Effector CD8-positive, alpha-beta T cell (primary cell): ENCODE data around the gene SARM1.

Source experiments
- DNase-seq: peaks from one replicate; lab custom pipeline; 2025; lab: John Stamatoyannopoulos, UW

SARM1 gene

DNA sequence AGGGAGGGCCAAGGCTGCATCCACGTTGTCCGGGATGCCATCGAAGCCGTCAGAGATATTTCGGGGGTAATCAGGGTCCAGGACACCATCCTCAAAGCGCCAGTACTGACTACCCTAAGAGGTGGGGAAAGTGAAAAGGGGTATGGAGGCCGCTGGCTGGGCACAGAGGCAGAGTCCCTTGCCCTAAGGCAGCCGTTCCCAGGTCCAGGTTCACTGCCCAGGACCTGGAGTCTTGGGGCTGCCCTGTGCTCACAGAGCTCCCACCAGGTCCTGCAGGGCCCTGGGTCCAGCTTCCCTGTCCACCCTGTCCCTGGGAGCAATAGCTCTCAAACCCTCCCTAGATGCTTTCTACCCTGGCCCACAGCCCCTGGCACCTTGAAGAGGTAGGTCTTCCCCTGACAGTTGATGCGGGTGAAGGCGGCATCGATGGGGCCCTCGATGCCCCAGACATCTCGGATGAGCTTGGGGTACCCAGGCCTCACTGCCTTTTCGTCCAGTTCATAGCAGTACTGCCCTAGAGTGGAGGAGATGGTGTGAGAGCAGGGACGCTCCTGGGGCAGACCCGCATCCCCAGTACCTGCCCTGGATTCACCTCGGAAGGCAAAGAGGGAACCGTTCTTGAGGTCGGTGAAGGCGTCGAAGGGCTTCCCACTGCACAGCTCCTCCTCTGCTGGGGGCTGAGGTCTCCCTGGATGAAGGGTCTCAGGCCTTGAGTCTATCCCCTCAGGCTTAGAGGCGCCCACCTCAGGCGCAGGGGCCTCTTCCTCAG, 2.4 kb upstream of the SARM1 start:
- DNase-seq = no peak

DNA sequence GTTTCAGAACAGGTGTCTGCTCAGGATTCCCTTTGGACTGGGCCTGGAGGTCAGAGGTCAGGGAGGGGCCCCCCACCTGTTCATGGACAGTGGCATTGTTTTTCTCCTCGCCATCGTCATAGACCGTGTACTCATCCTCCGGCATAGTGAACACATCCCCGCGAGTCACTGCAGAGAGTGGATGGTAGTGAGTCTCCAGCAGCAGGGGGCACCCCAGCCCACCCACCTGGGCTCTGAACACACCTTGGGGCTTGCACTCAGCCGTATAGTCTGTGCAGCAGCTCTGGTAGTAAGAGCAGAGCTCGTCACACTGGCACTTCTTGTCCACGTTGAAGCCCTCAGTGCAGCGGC, 1.8 kb upstream of the SARM1 start:
- DNase-seq = no peak

DNA sequence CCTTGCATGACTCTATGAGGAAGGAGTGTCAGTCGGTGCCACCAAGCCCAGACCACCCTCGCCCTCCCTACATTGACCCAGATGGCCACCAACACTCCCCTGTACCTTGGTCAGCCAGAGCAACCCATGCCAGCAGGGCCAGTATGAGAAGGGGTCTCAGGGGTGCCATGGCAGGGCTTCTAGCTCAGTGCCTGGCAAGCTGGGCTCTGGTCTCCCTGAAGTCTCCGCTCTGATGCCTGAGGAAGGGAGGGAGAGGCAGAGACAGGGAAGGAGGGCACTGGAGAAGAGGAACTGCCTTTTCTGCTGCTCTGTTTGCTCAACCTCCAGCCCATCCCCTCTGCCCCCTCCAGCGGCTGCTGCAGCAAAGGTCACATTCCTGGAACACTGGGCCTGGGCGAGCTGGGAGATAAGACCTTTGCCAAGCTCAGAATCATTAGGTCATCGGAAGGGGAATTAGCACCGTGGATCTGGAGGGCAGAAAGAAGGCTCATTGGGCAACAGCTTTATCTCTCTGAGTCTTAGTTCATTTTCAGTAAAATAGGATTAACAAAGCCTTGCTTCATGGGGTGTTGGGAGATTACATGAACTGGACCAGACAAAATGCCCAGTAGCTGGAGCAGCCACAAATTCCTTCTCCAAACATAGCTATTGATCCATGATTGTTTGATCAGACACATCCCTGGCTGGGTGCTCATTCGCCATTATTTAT, 1.3 kb upstream of the SARM1 start, which contains the start of gene VTN:
VTN (minus strand) TSS at position 273 of the 709 bp plus-strand sequence; CDS start at position 169, 104 bp downstream.
- no peak for DNase-seq

DNA sequence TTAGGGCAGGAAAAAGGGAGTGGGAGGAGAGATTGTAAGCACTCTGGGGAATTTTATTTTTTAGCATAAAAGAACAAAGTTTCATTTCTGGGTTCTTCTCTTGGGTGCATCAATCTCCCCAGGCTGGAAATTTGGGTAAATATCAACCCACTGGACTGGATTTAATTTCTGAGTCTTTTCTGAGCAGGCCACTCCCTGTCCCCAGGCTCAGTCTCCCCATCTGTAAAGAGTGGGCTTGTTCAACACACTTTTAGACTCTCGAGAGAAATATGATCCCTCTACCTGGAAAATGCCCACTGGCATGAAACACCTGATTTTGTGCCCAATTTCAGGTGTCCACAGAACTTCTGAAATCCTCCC, 770 bp upstream of the SARM1 start:
- DNase-seq = no peak

DNA sequence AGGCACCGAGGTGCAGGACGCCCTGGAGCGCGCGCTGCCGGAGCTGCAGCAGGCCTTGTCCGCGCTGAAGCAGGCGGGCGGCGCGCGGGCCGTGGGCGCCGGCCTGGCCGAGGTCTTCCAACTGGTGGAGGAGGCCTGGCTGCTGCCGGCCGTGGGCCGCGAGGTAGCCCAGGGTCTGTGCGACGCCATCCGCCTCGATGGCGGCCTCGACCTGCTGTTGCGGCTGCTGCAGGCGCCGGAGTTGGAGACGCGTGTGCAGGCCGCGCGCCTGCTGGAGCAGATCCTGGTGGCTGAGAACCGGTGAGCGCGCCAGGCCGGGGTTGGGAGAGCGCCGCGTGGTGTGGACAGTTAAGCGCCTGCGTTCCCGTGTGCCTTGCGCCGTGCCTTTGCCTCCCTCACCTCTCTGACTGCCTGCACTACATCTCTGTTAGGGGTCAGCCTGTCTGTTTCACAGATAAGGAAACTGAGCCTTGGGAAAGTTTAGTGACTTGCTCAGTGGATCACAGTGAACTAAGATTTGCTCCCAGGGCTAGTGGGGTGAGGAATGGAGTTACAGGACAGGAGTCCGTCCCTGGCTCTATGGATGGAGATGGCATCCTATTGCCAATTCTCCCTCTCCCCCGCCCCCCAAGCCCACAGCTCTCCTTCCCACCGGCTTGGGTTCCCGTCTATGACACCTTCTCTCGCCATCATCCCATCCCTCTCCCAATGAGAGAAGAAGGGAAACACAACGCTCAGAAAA, 880 bp downstream of the SARM1 start:
- DNase-seq = no peak

DNA sequence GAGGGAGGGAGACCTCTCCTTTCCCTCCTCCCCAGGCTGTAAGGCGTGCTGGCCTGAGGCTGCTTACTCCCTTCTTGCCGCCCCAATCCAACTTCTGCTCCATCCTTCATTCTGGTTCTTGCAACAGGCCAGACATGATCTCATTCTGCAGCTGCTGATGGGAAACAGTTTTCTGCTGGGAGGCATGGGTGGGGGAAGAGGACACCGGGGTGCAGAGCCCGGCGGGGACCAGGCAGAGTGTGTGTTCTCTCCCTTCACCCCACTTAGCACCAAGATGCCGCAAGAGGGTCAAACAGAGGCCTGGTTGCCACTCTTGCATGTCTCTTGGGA, 1.4 kb downstream of the SARM1 start:
- no peak for DNase-seq

DNA sequence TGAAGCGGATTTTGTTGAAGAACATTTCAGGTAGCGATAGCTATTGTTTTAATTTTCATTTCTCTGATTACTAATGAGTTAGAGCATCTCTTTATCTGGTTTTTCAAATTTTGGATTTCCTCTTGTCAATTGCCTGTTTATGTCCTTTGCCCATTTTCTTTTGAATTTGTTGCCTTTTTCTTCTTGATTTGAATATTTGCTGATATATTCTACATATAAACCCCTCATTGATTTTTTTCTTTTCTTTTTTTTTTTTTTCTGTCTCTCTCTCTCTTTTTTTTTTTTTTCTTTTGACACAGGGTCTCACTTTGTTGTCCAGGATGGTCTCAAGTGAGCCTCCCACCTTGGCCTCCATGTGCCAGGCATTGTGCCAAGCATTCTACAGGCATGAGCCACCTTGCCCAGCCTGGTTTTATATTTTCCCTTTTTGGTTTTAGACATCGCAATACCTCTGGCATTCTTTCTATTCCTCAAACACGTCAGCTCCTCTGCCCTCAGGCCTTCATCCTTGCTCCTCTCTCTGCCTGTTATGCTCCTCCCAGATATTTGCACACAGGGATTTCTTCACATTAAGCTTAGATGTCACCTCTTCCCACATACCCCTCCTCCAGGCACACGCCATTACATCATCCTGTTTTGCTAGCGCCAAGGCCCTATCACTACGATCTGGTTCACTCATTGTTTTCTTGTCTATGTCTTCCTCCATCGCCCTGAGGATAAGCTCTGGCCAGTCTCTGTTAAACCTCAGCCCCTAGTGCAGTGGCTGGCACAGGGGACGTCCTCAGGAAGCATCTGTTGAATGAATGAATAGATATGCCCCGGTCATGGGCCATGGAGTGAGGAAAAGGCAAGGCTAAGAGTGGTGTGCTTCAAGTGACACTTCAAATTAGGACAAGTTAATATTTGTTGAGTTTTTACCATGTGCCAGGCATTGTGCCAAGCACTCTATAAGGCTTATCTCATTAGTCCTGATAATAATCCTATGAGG, 8.6 kb downstream of the SARM1 start:
- no peak for DNase-seq

DNA sequence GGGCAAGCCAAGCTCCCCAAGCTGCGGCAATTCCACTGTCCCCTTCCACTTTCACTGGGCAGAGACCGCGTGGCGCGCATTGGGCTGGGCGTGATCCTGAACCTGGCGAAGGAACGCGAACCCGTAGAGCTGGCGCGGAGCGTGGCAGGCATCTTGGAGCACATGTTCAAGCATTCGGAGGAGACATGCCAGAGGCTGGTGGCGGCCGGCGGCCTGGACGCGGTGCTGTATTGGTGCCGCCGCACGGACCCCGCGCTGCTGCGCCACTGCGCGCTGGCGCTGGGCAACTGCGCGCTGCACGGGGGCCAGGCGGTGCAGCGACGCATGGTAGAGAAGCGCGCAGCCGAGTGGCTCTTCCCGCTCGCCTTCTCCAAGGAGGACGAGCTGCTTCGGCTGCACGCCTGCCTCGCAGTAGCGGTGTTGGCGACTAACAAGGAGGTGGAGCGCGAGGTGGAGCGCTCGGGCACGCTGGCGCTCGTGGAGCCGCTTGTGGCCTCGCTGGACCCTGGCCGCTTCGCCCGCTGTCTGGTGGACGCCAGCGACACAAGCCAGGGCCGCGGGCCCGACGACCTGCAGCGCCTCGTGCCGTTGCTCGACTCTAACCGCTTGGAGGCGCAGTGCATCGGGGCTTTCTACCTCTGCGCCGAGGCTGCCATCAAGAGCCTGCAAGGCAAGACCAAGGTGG, 9.8 kb downstream of the SARM1 start:
- no peak for DNase-seq

DNA sequence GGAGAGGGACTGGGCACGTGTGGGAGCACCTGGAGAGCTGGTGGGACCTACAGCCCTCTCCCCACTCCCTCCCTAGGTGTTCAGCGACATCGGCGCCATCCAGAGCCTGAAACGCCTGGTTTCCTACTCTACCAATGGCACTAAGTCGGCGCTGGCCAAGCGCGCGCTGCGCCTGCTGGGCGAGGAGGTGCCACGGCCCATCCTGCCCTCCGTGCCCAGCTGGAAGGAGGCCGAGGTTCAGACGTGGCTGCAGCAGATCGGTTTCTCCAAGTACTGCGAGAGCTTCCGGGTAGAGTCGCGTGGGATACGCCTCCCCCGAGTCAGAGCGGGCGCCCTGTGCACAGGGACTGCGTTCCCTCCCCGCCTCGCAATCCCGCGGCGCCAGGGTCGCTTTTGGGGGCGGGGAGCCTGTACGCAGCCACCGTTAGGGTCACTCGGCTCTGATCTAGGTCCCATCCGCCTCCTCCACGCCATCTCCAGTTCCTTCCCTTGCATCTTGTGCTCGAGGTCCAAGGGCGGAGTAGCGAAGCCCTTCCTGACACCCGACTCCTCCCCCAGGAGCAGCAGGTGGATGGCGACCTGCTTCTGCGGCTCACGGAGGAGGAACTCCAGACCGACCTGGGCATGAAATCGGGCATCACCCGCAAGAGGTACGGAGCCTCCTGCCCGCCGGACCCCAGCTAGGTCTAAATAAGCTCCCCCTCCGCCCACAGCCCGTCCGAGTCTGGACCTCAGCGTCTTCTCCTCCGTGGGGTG, 13.0 kb downstream of the SARM1 start:
- peak; percentile 19 for DNase-seq

DNA sequence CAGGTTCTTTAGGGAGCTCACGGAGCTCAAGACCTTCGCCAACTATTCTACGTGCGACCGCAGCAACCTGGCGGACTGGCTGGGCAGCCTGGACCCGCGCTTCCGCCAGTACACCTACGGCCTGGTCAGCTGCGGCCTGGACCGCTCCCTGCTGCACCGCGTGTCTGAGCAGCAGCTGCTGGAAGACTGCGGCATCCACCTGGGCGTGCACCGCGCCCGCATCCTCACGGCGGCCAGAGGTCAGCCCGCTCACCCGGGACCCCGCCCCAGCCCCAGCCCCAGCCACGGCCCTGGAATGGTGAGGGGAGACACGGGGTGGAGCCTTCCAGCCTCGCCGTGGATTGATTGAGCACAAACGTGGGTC, 13.5 kb downstream of the SARM1 start:
- no peak for DNase-seq

DNA sequence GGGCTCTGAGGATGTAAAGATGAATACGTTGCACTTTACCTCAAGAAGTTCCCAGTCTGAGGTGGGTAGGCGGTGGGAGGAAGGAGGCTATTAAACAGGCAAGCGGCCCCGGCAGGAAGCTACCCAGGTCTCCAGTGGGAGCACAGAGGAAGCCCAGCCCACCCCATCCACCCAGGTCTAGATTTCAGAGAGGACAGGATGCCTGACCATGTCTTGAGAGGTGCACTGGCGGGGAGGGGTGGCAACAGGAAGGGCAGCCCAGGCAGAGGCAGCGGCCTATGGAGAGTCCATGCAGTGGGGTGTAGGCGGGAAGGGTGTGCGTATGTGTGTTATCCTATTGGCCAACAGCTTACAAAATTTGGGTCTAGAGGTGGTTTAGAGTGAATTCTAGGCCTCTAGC, 13.9 kb downstream of the SARM1 start:
- no peak for DNase-seq

DNA sequence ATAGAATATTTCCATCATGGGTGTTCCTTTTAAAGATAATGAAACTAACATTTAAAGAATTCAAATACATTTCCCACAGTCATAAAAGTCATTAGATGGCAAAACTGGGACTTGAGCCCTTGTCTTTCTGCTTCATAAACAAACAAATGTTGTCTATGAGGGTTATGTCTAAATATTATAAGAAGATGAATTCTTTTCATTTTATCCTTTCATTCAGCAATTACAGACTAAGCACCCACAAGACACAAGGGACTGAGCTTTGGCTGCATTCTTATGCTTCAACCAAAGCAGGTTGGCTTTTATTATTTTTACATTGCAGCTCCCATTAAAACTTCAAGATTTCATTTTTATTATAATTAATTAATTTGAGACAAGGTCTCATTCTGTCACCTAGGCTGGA, 14.9 kb downstream of the SARM1 start:
- DNase-seq = no peak

DNA sequence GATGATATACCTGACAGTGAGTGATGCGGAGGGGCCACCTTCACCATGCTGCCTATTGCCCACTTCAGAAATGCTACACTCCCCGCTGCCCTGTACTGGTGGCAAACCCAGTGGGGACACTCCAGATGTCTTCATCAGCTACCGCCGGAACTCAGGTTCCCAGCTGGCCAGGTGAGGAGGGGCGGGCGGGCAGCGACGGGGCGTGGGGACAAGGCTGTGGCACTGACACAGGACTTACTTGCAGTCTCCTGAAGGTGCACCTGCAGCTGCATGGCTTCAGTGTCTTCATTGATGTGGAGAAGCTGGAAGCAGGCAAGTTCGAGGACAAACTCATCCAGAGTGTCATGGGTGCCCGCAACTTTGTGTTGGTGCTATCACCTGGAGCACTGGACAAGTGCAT, 16.6 kb downstream of the SARM1 start:
- DNase-seq = no peak

DNA sequence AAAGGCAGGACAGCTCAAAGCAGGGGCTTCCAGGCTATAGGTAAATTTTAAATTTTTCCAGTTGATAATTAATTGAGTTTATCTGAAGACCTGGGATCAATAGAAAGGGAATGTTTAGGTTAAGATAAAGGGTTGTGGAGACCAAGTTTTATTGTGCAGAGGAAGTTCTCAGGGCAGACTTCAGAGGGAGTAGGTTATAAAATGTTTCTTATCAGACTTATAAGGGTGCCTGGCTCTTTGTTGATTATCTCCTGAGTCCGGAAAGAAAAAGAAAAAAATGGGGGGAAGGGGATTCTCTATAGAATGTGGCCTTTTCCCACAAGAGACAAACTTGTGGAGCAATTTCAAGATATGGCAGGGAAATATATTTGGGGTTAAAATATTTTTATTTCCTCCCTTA, 18.6 kb downstream of the SARM1 start:
- DNase-seq = no peak

DNA sequence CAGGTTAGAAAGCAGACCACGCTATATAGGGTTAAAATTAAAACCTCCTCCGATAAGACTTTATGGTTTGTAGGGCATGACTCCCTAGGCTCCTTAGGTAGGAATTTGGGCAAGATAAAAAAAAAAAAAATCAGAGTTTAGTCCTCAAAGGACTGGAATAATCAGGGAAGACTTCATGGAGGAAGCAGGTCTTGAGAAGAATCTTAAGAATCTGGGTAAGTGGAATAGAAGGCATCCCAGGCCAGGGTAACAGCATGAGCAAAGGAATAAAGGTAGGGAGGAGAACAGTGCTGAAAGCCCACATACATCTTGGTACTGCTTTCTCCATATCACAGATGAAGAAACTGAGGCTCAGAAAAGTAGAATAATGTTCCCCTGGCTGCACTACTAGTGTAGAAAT, 19.1 kb downstream of the SARM1 start:
- no peak for DNase-seq

DNA sequence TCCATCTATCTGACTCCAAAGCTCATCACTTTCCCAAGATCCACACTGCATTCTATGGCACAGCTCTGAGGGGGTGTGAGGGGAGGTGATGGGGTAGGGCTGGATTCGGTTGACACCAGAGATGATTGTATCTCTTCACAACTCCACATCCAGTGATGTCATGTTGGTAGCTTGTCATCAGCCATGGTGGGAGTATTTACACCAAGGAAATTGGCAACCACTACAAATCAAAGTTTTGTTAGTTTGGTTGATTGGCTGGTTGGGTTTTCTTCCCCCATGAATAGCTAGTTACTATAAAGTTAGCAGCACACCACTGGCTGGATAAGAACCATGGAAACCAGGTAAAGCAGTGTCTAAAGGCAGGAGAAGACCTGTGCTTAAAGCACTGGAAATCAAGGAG, 19.5 kb downstream of the SARM1 start:
- DNase-seq = no peak

DNA sequence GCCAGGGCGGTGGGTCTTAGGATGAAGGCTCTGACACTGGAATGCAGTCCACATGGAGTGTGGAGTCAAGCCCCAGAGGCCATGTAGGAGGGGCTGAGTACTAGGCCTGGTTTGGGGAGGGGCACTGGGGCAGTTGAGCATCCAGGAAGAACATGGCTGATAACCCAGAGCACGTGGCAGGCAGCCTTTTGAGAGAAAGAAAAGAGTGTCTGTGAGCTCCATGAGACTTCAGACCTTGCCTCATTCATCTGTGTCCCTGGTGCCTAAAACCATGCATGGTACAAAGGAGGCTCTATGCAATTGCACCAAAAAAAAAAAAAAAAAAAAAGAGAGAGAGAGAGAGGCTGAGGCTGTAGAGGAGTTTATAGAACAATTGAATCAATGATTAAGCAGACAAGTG, 19.9 kb downstream of the SARM1 start:
- no peak for DNase-seq

DNA sequence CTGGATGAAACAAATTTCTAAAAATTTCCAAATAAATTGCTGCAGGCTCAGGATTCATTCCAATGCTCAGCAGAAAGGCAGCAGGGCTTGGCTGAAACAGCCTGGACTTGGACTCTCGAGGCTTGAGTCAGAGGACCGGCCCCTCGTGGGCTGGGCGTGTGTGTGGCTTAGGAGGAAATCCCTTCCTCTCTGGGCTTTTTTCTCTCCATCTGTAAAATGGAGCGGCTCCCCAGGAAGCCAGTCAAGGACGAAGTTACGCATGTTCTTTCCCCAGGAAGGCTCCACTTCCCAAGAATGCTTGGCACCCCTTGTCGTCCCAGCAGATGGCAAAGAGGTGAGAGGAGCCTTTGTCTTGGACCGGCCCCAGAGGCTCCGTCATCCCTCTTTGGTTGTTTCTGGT, 21.0 kb downstream of the SARM1 start:
- DNase-seq = no peak

DNA sequence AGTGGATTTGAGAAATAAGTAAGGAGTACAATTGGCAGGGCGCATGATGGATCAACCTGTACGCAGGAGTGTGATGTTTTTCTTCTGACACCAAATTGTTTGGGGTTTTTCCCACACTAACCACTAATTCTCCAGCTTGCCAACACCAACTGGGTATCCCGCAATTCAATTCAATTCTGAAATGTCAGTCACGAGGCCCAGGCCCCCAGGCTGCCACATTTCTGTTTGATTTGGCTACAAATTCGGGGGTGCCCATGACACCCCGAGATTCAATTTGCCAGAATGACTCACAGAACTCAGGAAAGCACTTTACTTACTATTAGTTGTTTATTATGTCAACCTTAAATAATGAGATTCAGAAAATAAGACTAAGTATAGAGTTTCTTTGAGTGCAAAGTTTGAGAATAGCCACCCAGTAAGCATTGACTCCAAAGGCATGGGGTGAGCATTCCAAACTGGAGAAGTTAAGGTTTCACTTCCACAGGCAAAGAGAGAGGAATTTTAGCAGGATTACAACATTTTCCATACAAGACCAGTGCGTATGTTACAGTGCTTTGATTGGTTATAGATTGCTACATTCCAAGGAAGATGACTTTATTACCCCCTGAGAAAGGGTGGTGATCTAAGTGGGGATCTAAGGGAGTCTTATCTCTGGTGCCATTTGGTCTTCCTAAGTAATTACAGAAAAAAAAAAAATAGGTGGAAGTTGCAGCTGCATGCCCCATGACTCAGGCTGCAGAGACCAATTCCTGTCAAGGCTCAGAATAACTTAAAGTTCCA, 23.0 kb downstream of the SARM1 start:
- no peak for DNase-seq

DNA sequence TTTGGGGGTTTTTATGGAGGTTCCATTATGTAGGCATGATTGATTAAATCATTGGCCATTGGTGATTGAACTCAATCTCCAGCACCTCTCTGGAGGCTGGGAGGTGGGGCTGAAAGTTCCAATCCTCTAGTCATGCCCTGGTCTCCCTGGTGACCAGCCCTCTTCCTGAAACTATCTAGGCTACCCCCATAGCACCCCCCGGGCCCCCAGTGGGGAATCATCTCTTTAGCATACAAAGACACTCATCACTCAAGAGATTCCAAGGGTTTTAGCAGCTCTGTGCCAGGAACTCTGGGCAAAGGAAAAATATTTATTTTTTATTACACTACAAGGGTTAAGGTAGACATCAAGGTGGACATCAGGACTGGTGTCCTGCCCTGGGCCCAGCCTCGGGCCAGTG, 23.9 kb downstream of the SARM1 start:
- DNase-seq = no peak
